Body of pancreas (tissue), 4 donors: ENCODE measurements around the gene C2. TPM values are rescaled to one million over a fixed set of nuclear protein-coding genes. Genes with fewer than 3 reads are reported as not detected.
A peak's percentile ranks its signal among the peaks of the same experiment; 100 is the strongest.

Experiments used
- ATAC-seq: fragments of 150-250 bp; one replicate; pipeline ENCODE4 v1.9.1; 2016
- DNase-seq, 4 donors: peaks; one replicate each; pipeline ENCODE4 v3.0.0-alpha.2; 2019
- H3K27ac ChIP-seq, 4 donors: fragments of 200-600 bp; sonication (generic); 1 replicate in 3 of 4; 2 replicates in 1 of 4; pipeline versions ENCODE4 v1.5.1 to v1.6.1; 2016 to 2019; ENCODE audit warnings: mild to moderate bottlenecking in 1 of 4, mixed read lengths in 1 of 4, moderate library complexity in 1 of 4
- H3K27me3 ChIP-seq, 2 donors: fragments of 200-600 bp; sonication (generic); one replicate each; pipeline ENCODE4 v1.6.0; 2016; ENCODE audit warnings: mild to moderate bottlenecking in 1 of 2
- H3K36me3 ChIP-seq, 2 donors: fragments of 200-600 bp; sonication (generic); replicated peaks in 1 of 2; 2 replicates each; pipeline ENCODE4 v1.5.1; 2016; ENCODE audit warnings: low read depth in 2 of 2; ENCODE audit not compliant: insufficient read depth in 1 of 2
- H3K4me1 ChIP-seq: fragments of 200-600 bp; sonication (generic); one replicate; pipeline ENCODE4 v1.6.0; 2016
- H3K4me3 ChIP-seq, 2 donors: fragments of 200-600 bp; sonication (generic); 1 replicate in 1 of 2; 2 replicates in 1 of 2; pipeline ENCODE4 v1.5.1; 2016 to 2019
- H3K9me3 ChIP-seq, 3 donors: fragments of 200-600 bp; sonication (generic); 1 replicate in 2 of 3; 2 replicates in 1 of 3; pipeline ENCODE4 v1.5.1; 2016
- CTCF ChIP-seq, 7 experiments: fragments of 450-650 bp in 4 of 7; fragments of 200-600 bp in 3 of 7; sonication (generic) in 3 of 7; IDR thresholded peaks; one replicate each; pipeline ENCODE4 v1.5.1; 2016 to 2019; ENCODE audit warnings: antibody characterized with exemption in 7 of 7
- POLR2A ChIP-seq, 3 donors: fragments of 450-650 bp; IDR thresholded peaks; one replicate each; pipeline ENCODE4 v1.6.1; 2016; ENCODE audit warnings: antibody characterized with exemption in 3 of 3, mild to moderate bottlenecking in 2 of 3
- WGBS, 2 donors: methylation state at CpG; one replicate each; pipeline ENCODE4 v1.1.5; 2017; 5-methylcytosine and 5-hydroxymethylcytosine counted together
- intact Hi-C: fragments of 100-400 bp; cut with DNase I; formaldehyde crosslinking; loops from one replicate; pipeline ENCODE4 v1.15.1; 2023
- total RNA-seq, 2 donors: library from RNA; depleted of rRNA; stranded (reverse); fragments of >200 nt; gene quantifications; one replicate each; pipeline ENCODE4 v1.1.0, GENCODE V29; 2016

Gene C2
- total RNA-seq, 2 donors from 2014 or later = 1.3 TPM

GRCh38 chr6:31956796-31957195 lies 29.3 kb downstream of the C2 start:
- 83 to 93% methylated on average over 3 of the region's 3 CpGs for WGBS, 2 donors
- H3K36me3 ChIP-seq = peaks cover 8 to 25% of the 10 kb centered on the region in 2 donors
- no peak for TF ChIP-seq CTCF (IDR thresholded peaks at IDR 0.05)
- TF ChIP-seq POLR2A (IDR thresholded peaks at IDR 0.05) = no peak
- H3K4me1 ChIP-seq = peaks cover 22% of the 10 kb centered on the region
- intact Hi-C loops = no loop called here
- H3K4me3 ChIP-seq = no peak overlapping the region
- H3K9me3 ChIP-seq = no peaks in the 10 kb centered on the region
- H3K27me3 ChIP-seq = no peaks in the 10 kb centered on the region
- H3K27ac ChIP-seq = no peak overlapping the region
- DNase-seq (no peak), ATAC-seq (no peak)

DNA sequence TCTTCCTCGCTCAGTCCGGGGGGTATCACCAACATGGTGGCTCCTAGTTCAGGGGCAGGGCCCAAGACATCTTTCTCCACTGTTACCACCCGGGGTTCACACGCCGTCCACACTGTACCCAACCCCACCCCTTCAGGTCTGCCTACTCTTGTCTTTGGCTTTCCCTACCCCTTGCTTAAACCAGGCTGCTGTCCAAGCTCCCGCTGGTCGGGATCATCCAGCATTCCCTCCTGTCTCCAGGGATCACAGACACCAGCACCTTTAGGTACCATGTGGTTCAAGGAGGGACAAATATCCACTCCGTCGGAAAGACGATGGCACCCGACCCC lies 30.9 kb downstream of the C2 start:
- intact Hi-C loops = no loop called here
- Histone ChIP-seq H3K27ac (peak overlapping the region; percentile 36 to 88 (median 75)), H3K27me3 (no peaks in the 10 kb centered on the region), H3K9me3 (no peaks in the 10 kb centered on the region), H3K4me3 (peak overlapping the region; percentile 43 to 89), H3K4me1 (peaks cover 22% of the 10 kb centered on the region), H3K36me3 (peaks cover 8 to 27% of the 10 kb centered on the region in 2 donors)
- TF ChIP-seq CTCF (IDR thresholded peaks at IDR 0.05) (no peak), POLR2A (IDR thresholded peaks at IDR 0.05) (no peak)
- 7 to 9% methylated on average over 11 of the region's 11 CpGs for WGBS, 2 donors
- ATAC-seq (no peak), DNase-seq (no peak)

GRCh38 chr6:31958741-31959739 lies 31.5 kb downstream of the C2 start, which contains the start of the genes NELFE and SKIC2:
Gene NELFE (minus strand): TSS chr6:31958971. CDS start chr6:31958446, 525 bp downstream.
Gene SKIC2 (plus strand): TSS chr6:31959175. CDS start chr6:31959193, 18 bp downstream.
- DNase-seq = peak; percentile 98 to 99 (median 98)
- Histone ChIP-seq H3K27me3 (no peaks in the 10 kb centered on the region), H3K4me1 (peaks cover 22% of the 10 kb centered on the region), H3K27ac (peak within 1 kb of the TSS; percentile 54 to 88 (median 75)), H3K4me3 (peak within 1 kb of the TSS; percentile 43 to 89), H3K36me3 (peaks cover 6 to 26% of the 10 kb centered on the region in 2 donors), H3K9me3 (no peaks in the 10 kb centered on the region)
- WGBS, 2 donors = 1% methylated on average over 23 to 59 of the region's 59 CpGs
- intact Hi-C loops = no loop called here
- ATAC-seq = peak; percentile 99
- peak; percentile 38 to 81 (median 79) for TF ChIP-seq POLR2A (IDR thresholded peaks at IDR 0.05)
- peak in 1 of 7 experiments; percentile 17 for TF ChIP-seq CTCF (IDR thresholded peaks at IDR 0.05)

DNA sequence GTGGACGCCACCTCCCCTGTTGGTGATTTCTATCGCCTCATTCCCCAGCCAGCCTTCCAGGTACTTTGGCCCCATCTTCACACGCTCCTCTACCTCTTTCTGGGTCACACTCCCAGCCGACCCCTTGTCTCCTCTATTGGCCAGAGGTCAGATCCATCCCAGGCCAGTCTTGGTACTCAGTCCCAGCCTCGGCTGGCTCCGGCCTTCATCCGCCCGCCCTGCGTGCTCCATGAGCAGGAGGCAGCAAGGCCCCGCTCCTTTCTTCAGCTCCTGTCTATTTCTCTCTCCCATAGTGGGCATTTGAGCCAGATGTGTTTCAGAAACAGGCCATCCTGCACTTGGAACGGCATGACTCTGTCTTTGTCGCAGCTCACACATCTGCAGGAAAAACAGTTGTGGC lies 34.1 kb downstream of the C2 start:
- intact Hi-C loops = no loop called here
- H3K36me3 ChIP-seq = peaks cover 0 to 24% of the 10 kb centered on the region in 2 donors
- H3K27ac ChIP-seq = no peak overlapping the region
- 90 to 92% methylated on average over 12 of the region's 12 CpGs for WGBS, 2 donors
- H3K27me3 ChIP-seq = no peaks in the 10 kb centered on the region
- ATAC-seq (no peak), DNase-seq (no peak)
- H3K9me3 ChIP-seq = no peaks in the 10 kb centered on the region
- no peak for TF ChIP-seq CTCF (IDR thresholded peaks at IDR 0.05)
- TF ChIP-seq POLR2A (IDR thresholded peaks at IDR 0.05) = no peak
- H3K4me3 ChIP-seq = no peak overlapping the region
- peaks cover 22% of the 10 kb centered on the region for H3K4me1 ChIP-seq
